GM12878 (cell line): ENCODE results near the gene RBKS. TPM values are rescaled to one million over a fixed set of nuclear protein-coding genes. Genes with fewer than 3 reads are reported as not detected.

Experiments
- ATAC-seq: fragments of 200-7000 bp; cut with Tn5 transposase; 3 replicates; pipeline ENCODE4 v1.9.1; 2020; ENCODE audit warnings: mild to moderate bottlenecking, moderate library complexity
- BruUV-seq: library from RNA; stranded (reverse); fragments of 400-500 nt; replicated peaks from 2 replicates; lab custom pipeline; 2021; lab: Mats Ljungman, UMichigan
- CTCF ChIA-PET: fragments of 300-600 bp; sonication (Branson Sonifier 250); formaldehyde crosslinking; extraction: SDS; loops from one replicate; lab custom pipeline; 2021; ENCODE audit warnings: inconsistent platforms; lab: Yijun Ruan, JAX
- POLR2A ChIA-PET: fragments of 350-600 bp; formaldehyde crosslinking; extraction: SDS; loops from one replicate; lab custom pipeline; 2021; ENCODE audit warnings: inconsistent platforms; lab: Charles Lee
- RAD21 ChIA-PET: fragments of 300-600 bp; sonication (Branson Sonifier 250); formaldehyde crosslinking; loops from one replicate; lab custom pipeline; 2023; ENCODE audit warnings: antibody characterized with exemption; ENCODE audit not compliant: unreplicated experiment; lab: Charles Lee
- SMC1A ChIA-PET: fragments of 300-600 bp; sonication (Branson Sonifier 250); formaldehyde crosslinking; loops from one replicate; lab custom pipeline; 2023; ENCODE audit not compliant: unreplicated experiment, uncharacterized antibody; lab: Charles Lee
- DNase-seq: peaks from one replicate; pipeline ENCODE4 v3.0.0-alpha.2; 2011; ENCODE audit warnings: low read depth, low spot score
- FAIRE-seq: peaks from 3 replicates; lab custom pipeline; 2011; peaks lifted over from hg19 to GRCh38; lab: Jason Lieb, UNC
- H2AFZ ChIP-seq: 2 replicates; pipeline ENCODE4 v1.6.0; 2011; ENCODE audit warnings: low read depth, low read length, control low read depth; ENCODE audit not compliant: control insufficient read depth
- H3K27ac ChIP-seq: 2 replicates; pipeline ENCODE4 v1.5.1; 2011; ENCODE audit warnings: control low read depth; ENCODE audit not compliant: control insufficient read depth, insufficient read depth
- H3K27me3 ChIP-seq, 2 experiments: replicated peaks in 1 of 2; 2 replicates each; pipeline versions ENCODE4 v1.6.0 to v1.6.1; 2011; ENCODE audit warnings: low read length in 1 of 2; ENCODE audit not compliant: control insufficient read depth in 2 of 2, insufficient read depth in 2 of 2
- H3K36me3 ChIP-seq, 2 experiments: 2 replicates each; pipeline ENCODE4 v1.5.1; 2011; ENCODE audit warnings: low read length in 1 of 2; ENCODE audit not compliant: control insufficient read depth in 2 of 2, insufficient read depth in 2 of 2
- H3K4me1 ChIP-seq: 2 replicates; pipeline ENCODE4 v1.6.1; 2011; ENCODE audit warnings: mild to moderate bottlenecking, low read length, moderate library complexity, mixed read lengths; ENCODE audit not compliant: control insufficient read depth, insufficient read depth
- H3K4me2 ChIP-seq: 2 replicates; pipeline ENCODE4 v1.6.0; 2011; ENCODE audit warnings: control low read depth; ENCODE audit not compliant: control insufficient read depth, insufficient read depth
- H3K4me3 ChIP-seq: fragments of 200-600 bp; sonication (generic); 2 replicates; pipeline ENCODE4 v1.5.1; 2016
- H3K79me2 ChIP-seq: 2 replicates; pipeline ENCODE4 v1.6.0; 2011; ENCODE audit warnings: low read length; ENCODE audit not compliant: control insufficient read depth, insufficient read depth
- H3K9ac ChIP-seq: 2 replicates; pipeline ENCODE4 v1.8.0; 2011; ENCODE audit warnings: low read length, control low read depth, mixed read lengths; ENCODE audit not compliant: control insufficient read depth, insufficient read depth
- H3K9me3 ChIP-seq: replicated peaks from 3 replicates; pipeline ENCODE4 v1.5.1; 2011; ENCODE audit warnings: mild to moderate bottlenecking, low read length; ENCODE audit not compliant: control insufficient read depth, insufficient read depth
- H4K20me1 ChIP-seq: 2 replicates; pipeline ENCODE4 v1.6.0; 2011; ENCODE audit not compliant: control insufficient read depth, insufficient read depth
- ATF7 ChIP-seq: fragments of 450-650 bp; IDR thresholded peaks from 2 replicates; pipeline ENCODE4 v1.6.1; 2016; ENCODE audit warnings: low read depth, mild to moderate bottlenecking
- CBX5 ChIP-seq: sonication (generic); IDR thresholded peaks from 2 replicates; pipeline ENCODE4 v1.6.1; 2016; ENCODE audit warnings: low read depth, moderate library complexity, mild to moderate bottlenecking, inconsistent platforms
- CHD1 ChIP-seq: IDR thresholded peaks from 2 replicates; pipeline ENCODE4 v1.6.1; 2012; ENCODE audit warnings: low read depth, low read length, improper control_type of control experiment
- CHD4 ChIP-seq: fragments of 200-600 bp; sonication (generic); IDR thresholded peaks from 2 replicates; pipeline ENCODE4 v1.6.1; 2016; ENCODE audit warnings: mild to moderate bottlenecking
- KLF5 ChIP-seq: fragments of 450-650 bp; IDR thresholded peaks from 2 replicates; pipeline ENCODE4 v1.6.1; 2014; ENCODE audit warnings: mild to moderate bottlenecking; ENCODE audit not compliant: partially characterized antibody
- MEF2B ChIP-seq: fragments of 450-650 bp; IDR thresholded peaks from 2 replicates; pipeline ENCODE4 v1.6.1; 2018; ENCODE audit warnings: mild to moderate bottlenecking, moderate library complexity; ENCODE audit not compliant: partially characterized antibody, poor library complexity, severe bottlenecking
- NFIC ChIP-seq: IDR thresholded peaks from 2 replicates; pipeline ENCODE4 v1.6.1; 2012; ENCODE audit warnings: low read depth, mild to moderate bottlenecking, inconsistent platforms, low read length, moderate library complexity
- NFXL1 ChIP-seq: fragments of 450-650 bp; IDR thresholded peaks from 2 replicates; pipeline ENCODE4 v1.6.1; 2017; ENCODE audit warnings: antibody characterized with exemption, mild to moderate bottlenecking, borderline replicate concordance
- POLR2AphosphoS2 ChIP-seq: IDR thresholded peaks from 2 replicates; pipeline ENCODE4 v1.6.1; 2011; ENCODE audit warnings: low read depth, mild to moderate bottlenecking, low read length, improper control_type of control experiment, moderate library complexity
- RFX5 ChIP-seq: IDR thresholded peaks from 2 replicates; pipeline ENCODE4 v1.6.1; 2011; ENCODE audit warnings: low read depth, low read length, improper control_type of control experiment
- RUNX3 ChIP-seq: IDR thresholded peaks from 2 replicates; pipeline ENCODE4 v1.6.1; 2012; ENCODE audit warnings: low read length, inconsistent platforms
- WGBS: methylation state at CpG from one replicate; pipeline ENCODE4 v1.1.6; 2016; ENCODE audit warnings: low lambda C conversion rate; ENCODE audit not compliant: insufficient replicate concordance, insufficient coverage; ENCODE audit errors: missing lambda C conversion rate; 5-methylcytosine and 5-hydroxymethylcytosine counted together
- in situ Hi-C: fragments of 300-500 bp; cut with MboI; formaldehyde crosslinking; loops from 9 replicates; pipeline ENCODE4 v1.14.3; 2018; ENCODE audit warnings: mixed read lengths
- intact Hi-C: fragments of 100-400 bp; cut with micrococcal nuclease; formaldehyde crosslinking; loops from one replicate; pipeline ENCODE4 v1.14.2; 2022; ENCODE audit not compliant: unreplicated experiment
- polyA plus RNA-seq, 11 experiments: library from polyadenylated mRNA; depleted of rRNA in 4 of 11; unstranded in 6 of 11; stranded (reverse) in 5 of 11; fragments of >200 nt; fragmentation: Nextera tagmentation in 4 of 11; fragmentation: Illumina TruSeq in 1 of 11; extraction: Ambion mirVana in 4 of 11; extraction: Trizol in 1 of 11; gene quantifications; 1 replicate in 1 of 11; 2 replicates in 10 of 11; pipeline versions ENCODE4 v1.2.1 to v1.2.3, GENCODE V29; 2011 to 2016; ENCODE audit warnings: inconsistent platforms in 2 of 11, missing spikeins in 2 of 11, low read depth in 1 of 11
- total RNA-seq, 4 experiments: library from RNA; depleted of rRNA in 3 of 4; stranded (reverse); fragments of >200 nt in 3 of 4; fragmentation: Illumina TruSeq in 1 of 4; extraction: Trizol in 1 of 4; gene quantifications; 2 replicates each; pipeline versions ENCODE4 v1.2.1 to v1.2.3, GENCODE V29; 2013 to 2021
- TF ChIP-seq, protein P1 (sequence below): IDR thresholded peaks from 2 replicates; pipeline ENCODE4 v1.6.1; 2012; ENCODE audit warnings: mild to moderate bottlenecking, low read depth, low read length
- TF ChIP-seq, protein P2 (sequence below): fragments of 150-350 bp; IDR thresholded peaks from 2 replicates; pipeline ENCODE4 v1.6.1; 2016; ENCODE audit warnings: low read depth, low read length
- TF ChIP-seq, protein P3 (sequence below): fragments of 450-650 bp; IDR thresholded peaks from 2 replicates; pipeline ENCODE4 v1.6.1; 2016; ENCODE audit warnings: mild to moderate bottlenecking

Gene RBKS
- total and polyA plus RNA-seq, 10 of the 15 experiments (the other 5 are each of a cell fraction or from before 2014, with no cell fraction given), result 0.39 to 1.8 (median 1.0) TPM

DNA sequence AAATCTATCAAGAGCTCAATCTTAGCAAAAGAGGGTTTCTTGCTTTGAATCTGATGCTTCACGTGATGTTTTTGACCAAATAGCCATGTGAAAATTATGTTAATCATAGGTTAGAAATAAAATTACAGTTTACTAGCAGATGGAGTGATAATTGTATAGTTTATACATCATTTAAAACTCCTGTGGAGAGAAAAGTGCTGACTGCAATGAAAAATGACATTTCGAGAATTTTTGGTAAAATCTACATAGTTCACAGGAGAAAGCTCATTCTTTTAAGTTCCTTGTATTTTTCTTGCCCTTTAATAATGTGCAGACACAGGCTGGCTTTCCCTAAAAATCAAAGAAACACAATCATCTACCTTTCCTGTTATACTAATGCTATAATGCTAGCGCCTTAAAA, 33.2 kb downstream of the RBKS start:
- Histone ChIP-seq H3K4me3 (no peak overlapping the region), H3K27ac (no peak overlapping the region), H3K9ac (no peak overlapping the region), H3K27me3 (no peaks in the 10 kb centered on the region), H3K4me2 (no peak overlapping the region), H3K79me2 (no peaks in the 10 kb centered on the region), H3K4me1 (no peaks in the 10 kb centered on the region), H3K36me3 (no peaks in the 10 kb centered on the region), H3K9me3 (no peaks in the 10 kb centered on the region; the same call in 2 of the 3 replicates), H2AFZ (no peak overlapping the region), H4K20me1 (no peaks in the 10 kb centered on the region)
- POLR2A ChIA-PET, result no interaction called here
- no peak for TF ChIP-seq CHD1
- no peak for TF ChIP-seq MEF2B
- no peak for TF ChIP-seq CBX5
- TF ChIP-seq NFXL1, result no peak
- TF ChIP-seq KLF5, result no peak
- TF ChIP-seq, protein P1, sequence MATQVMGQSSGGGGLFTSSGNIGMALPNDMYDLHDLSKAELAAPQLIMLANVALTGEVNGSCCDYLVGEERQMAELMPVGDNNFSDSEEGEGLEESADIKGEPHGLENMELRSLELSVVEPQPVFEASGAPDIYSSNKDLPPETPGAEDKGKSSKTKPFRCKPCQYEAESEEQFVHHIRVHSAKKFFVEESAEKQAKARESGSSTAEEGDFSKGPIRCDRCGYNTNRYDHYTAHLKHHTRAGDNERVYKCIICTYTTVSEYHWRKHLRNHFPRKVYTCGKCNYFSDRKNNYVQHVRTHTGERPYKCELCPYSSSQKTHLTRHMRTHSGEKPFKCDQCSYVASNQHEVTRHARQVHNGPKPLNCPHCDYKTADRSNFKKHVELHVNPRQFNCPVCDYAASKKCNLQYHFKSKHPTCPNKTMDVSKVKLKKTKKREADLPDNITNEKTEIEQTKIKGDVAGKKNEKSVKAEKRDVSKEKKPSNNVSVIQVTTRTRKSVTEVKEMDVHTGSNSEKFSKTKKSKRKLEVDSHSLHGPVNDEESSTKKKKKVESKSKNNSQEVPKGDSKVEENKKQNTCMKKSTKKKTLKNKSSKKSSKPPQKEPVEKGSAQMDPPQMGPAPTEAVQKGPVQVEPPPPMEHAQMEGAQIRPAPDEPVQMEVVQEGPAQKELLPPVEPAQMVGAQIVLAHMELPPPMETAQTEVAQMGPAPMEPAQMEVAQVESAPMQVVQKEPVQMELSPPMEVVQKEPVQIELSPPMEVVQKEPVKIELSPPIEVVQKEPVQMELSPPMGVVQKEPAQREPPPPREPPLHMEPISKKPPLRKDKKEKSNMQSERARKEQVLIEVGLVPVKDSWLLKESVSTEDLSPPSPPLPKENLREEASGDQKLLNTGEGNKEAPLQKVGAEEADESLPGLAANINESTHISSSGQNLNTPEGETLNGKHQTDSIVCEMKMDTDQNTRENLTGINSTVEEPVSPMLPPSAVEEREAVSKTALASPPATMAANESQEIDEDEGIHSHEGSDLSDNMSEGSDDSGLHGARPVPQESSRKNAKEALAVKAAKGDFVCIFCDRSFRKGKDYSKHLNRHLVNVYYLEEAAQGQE, result no peak
- TF ChIP-seq, protein P2, sequence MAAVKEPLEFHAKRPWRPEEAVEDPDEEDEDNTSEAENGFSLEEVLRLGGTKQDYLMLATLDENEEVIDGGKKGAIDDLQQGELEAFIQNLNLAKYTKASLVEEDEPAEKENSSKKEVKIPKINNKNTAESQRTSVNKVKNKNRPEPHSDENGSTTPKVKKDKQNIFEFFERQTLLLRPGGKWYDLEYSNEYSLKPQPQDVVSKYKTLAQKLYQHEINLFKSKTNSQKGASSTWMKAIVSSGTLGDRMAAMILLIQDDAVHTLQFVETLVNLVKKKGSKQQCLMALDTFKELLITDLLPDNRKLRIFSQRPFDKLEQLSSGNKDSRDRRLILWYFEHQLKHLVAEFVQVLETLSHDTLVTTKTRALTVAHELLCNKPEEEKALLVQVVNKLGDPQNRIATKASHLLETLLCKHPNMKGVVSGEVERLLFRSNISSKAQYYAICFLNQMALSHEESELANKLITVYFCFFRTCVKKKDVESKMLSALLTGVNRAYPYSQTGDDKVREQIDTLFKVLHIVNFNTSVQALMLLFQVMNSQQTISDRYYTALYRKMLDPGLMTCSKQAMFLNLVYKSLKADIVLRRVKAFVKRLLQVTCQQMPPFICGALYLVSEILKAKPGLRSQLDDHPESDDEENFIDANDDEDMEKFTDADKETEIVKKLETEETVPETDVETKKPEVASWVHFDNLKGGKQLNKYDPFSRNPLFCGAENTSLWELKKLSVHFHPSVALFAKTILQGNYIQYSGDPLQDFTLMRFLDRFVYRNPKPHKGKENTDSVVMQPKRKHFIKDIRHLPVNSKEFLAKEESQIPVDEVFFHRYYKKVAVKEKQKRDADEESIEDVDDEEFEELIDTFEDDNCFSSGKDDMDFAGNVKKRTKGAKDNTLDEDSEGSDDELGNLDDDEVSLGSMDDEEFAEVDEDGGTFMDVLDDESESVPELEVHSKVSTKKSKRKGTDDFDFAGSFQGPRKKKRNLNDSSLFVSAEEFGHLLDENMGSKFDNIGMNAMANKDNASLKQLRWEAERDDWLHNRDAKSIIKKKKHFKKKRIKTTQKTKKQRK, result no peak
- no peak for TF ChIP-seq CHD4
- no peak for TF ChIP-seq POLR2AphosphoS2
- no peak for TF ChIP-seq RFX5
- TF ChIP-seq RUNX3, result no peak
- TF ChIP-seq, protein P3, sequence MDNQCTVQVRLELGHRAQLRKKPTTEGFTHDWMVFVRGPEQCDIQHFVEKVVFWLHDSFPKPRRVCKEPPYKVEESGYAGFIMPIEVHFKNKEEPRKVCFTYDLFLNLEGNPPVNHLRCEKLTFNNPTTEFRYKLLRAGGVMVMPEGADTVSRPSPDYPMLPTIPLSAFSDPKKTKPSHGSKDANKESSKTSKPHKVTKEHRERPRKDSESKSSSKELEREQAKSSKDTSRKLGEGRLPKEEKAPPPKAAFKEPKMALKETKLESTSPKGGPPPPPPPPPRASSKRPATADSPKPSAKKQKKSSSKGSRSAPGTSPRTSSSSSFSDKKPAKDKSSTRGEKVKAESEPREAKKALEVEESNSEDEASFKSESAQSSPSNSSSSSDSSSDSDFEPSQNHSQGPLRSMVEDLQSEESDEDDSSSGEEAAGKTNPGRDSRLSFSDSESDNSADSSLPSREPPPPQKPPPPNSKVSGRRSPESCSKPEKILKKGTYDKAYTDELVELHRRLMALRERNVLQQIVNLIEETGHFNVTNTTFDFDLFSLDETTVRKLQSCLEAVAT, result no peak
- no peak for TF ChIP-seq NFIC
- TF ChIP-seq ATF7, result no peak
- in situ Hi-C loops, result no loop called here
- DNase-seq (no peak), FAIRE-seq (no peak), ATAC-seq (no peak)
- CTCF ChIA-PET, result interaction anchor here (0.6 kb wide), 1 partner anchor 256 kb away, joined by 3 read pairs; no protein-coding TSS in a partner anchor
- 11% methylated on average over 3 of the region's 3 CpGs for WGBS
- no TSS peak for BruUV-seq
- SMC1A ChIA-PET, result no interaction called here
- RAD21 ChIA-PET, result no interaction called here
- intact Hi-C loops, result no loop called here
